HCT116 (cell line): ENCODE measurements around the gene RAET1G. TPM values are rescaled to one million over a fixed set of nuclear protein-coding genes. Genes with fewer than 3 reads are reported as not detected.

Experiments
- ATAC-seq: fragments of 200-7000 bp; cut with Tn5 transposase; 2 replicates; pipeline ENCODE4 v1.9.1; 2020; ENCODE audit warnings: mild to moderate bottlenecking, moderate library complexity
- BruUV-seq: library from RNA; stranded (reverse); fragments of 400-500 nt; replicated peaks from 2 replicates; lab custom pipeline; 2021; lab: Mats Ljungman, UMichigan
- CTCF ChIA-PET: fragments of 300-600 bp; sonication (Branson Sonifier 250); formaldehyde crosslinking; loops from one replicate; lab custom pipeline; 2021; ENCODE audit warnings: antibody characterized with exemption; lab: Charles Lee
- POLR2A ChIA-PET: fragments of 300-600, 350-600 bp; sonication (Branson Sonifier 250); formaldehyde crosslinking; loops from one replicate; lab custom pipeline; 2021; ENCODE audit warnings: antibody characterized with exemption; lab: Charles Lee
- RAD21 ChIA-PET, 2 experiments: fragments of 300-600 bp; sonication (Branson Sonifier 250); formaldehyde crosslinking; loops; one replicate each; lab custom pipeline; 2023; ENCODE audit warnings: low total read pairs in 2 of 2; ENCODE audit not compliant: uncharacterized antibody in 2 of 2, unreplicated experiment in 2 of 2, low non-redundant PET in 1 of 2; lab: Charles Lee
- DNase-seq: peaks from one replicate; pipeline ENCODE4 v3.0.0-alpha.2; 2010; ENCODE audit warnings: low read depth, low spot score
- H2AFZ ChIP-seq: fragments of 200-600 bp; shearing (Covaris generic), sonication (generic); 2 replicates; pipeline ENCODE4 v1.6.1; 2017; ENCODE audit warnings: low read depth, mixed run types, mixed read lengths, antibody characterized with exemption, low read length; ENCODE audit not compliant: poor library complexity, severe bottlenecking
- H3K27ac ChIP-seq: 2 replicates; pipeline ENCODE4 v1.5.1; 2012; ENCODE audit warnings: low read depth, low read length
- H3K27me3 ChIP-seq: fragments of 200-600 bp; sonication (generic); 2 replicates; pipeline ENCODE4 v1.6.1; 2016; ENCODE audit warnings: mixed run types, low read length, mixed read lengths; ENCODE audit not compliant: insufficient read depth
- H3K36me3 ChIP-seq, 2 experiments: fragments of 200-500 bp in 1 of 2; fragments of 200-600 bp in 1 of 2; sonication (Bioruptor generic) in 1 of 2; sonication (generic) in 1 of 2; 2 replicates each; pipeline versions ENCODE4 v1.5.1 to v1.6.1; 2014 to 2016; ENCODE audit warnings: low read length in 2 of 2, inconsistent platforms in 1 of 2, mixed read lengths in 1 of 2, mixed run types in 1 of 2; ENCODE audit not compliant: insufficient read depth in 2 of 2, control insufficient read depth in 1 of 2
- H3K4me1 ChIP-seq, 2 experiments: fragments of 200-600 bp in 1 of 2; sonication (generic) in 1 of 2; 2 replicates each; pipeline versions ENCODE4 v1.5.1 to v1.6.1; 2012 to 2017; ENCODE audit warnings: low read length in 2 of 2, inconsistent platforms in 1 of 2, mild to moderate bottlenecking in 1 of 2, mixed read lengths in 1 of 2, mixed run types in 1 of 2, moderate library complexity in 1 of 2; ENCODE audit not compliant: insufficient read depth in 2 of 2, control insufficient read depth in 1 of 2
- H3K4me2 ChIP-seq: fragments of 200-600 bp; sonication (generic); 2 replicates; pipeline ENCODE4 v1.6.1; 2017; ENCODE audit warnings: mixed run types, low read length, mixed read lengths
- H3K4me3 ChIP-seq, 2 experiments: fragments of 200-600 bp in 1 of 2; sonication (generic) in 1 of 2; replicated peaks in 1 of 2; 2 replicates each; pipeline ENCODE4 v1.5.1; 2011 to 2016; ENCODE audit warnings: low read length in 2 of 2, control low read depth in 1 of 2, low read depth in 1 of 2, mild to moderate bottlenecking in 1 of 2, mixed read lengths in 1 of 2, mixed run types in 1 of 2
- H3K79me2 ChIP-seq: fragments of 200-600 bp; sonication (generic); 2 replicates; pipeline ENCODE4 v1.6.1; 2017; ENCODE audit warnings: mild to moderate bottlenecking, mixed run types, low read length, moderate library complexity, mixed read lengths; ENCODE audit not compliant: insufficient read depth
- H3K9ac ChIP-seq: fragments of 200-600 bp; sonication (generic); 2 replicates; pipeline ENCODE4 v1.6.1; 2016; ENCODE audit warnings: low read length, mixed read lengths
- H3K9me2 ChIP-seq: fragments of 200-600 bp; sonication (generic), shearing (Covaris generic); 2 replicates; pipeline ENCODE4 v1.6.1; 2017; ENCODE audit warnings: mixed run types, mild to moderate bottlenecking, moderate library complexity; ENCODE audit not compliant: insufficient read depth
- H3K9me3 ChIP-seq, 2 experiments: fragments of 200-500 bp in 1 of 2; fragments of 200-600 bp in 1 of 2; sonication (Bioruptor generic) in 1 of 2; sonication (generic) in 1 of 2; 2 replicates each; pipeline ENCODE4 v1.6.1; 2014 to 2017; ENCODE audit warnings: low read length in 2 of 2, mixed read lengths in 2 of 2, inconsistent platforms in 1 of 2, low read depth in 1 of 2, mild to moderate bottlenecking in 1 of 2, mixed run types in 1 of 2, moderate library complexity in 1 of 2; ENCODE audit not compliant: control insufficient read depth in 1 of 2, insufficient read depth in 1 of 2
- H4K20me1 ChIP-seq: fragments of 200-600 bp; sonication (generic), shearing (Covaris generic); 2 replicates; pipeline ENCODE4 v1.6.1; 2017; ENCODE audit warnings: mixed run types, mild to moderate bottlenecking, moderate library complexity; ENCODE audit not compliant: insufficient read depth
- ATF3 ChIP-seq: IDR thresholded peaks from 2 replicates; pipeline ENCODE4 v1.6.1; 2012
- CBX3 ChIP-seq: IDR thresholded peaks from 2 replicates; pipeline ENCODE4 v1.6.1; 2012; ENCODE audit warnings: low read depth
- CEBPB ChIP-seq: IDR thresholded peaks from 2 replicates; pipeline ENCODE4 v1.6.1; 2012; ENCODE audit warnings: low read depth
- EGR1 ChIP-seq: IDR thresholded peaks from 2 replicates; pipeline ENCODE4 v1.6.1; 2012; ENCODE audit warnings: low read depth
- ELF1 ChIP-seq: IDR thresholded peaks from 2 replicates; pipeline ENCODE4 v1.6.1; 2012; ENCODE audit warnings: low read depth, borderline replicate concordance
- EZH2 ChIP-seq: fragments of 200-600 bp; sonication (generic); IDR thresholded peaks from 2 replicates; pipeline ENCODE4 v1.6.1; 2017; ENCODE audit warnings: antibody characterized with exemption, mixed run types
- JUND ChIP-seq: IDR thresholded peaks from 2 replicates; pipeline ENCODE4 v1.6.1; 2012
- POLR2AphosphoS5 ChIP-seq: IDR thresholded peaks from 2 replicates; pipeline ENCODE4 v1.6.1; 2011; ENCODE audit warnings: mild to moderate bottlenecking, low read depth, low read length, moderate library complexity
- RAD21 ChIP-seq: IDR thresholded peaks from 2 replicates; pipeline ENCODE4 v1.6.1; 2012; ENCODE audit warnings: low read depth, mild to moderate bottlenecking
- REST ChIP-seq: IDR thresholded peaks from 2 replicates; pipeline ENCODE4 v1.6.1; 2012; ENCODE audit warnings: low read depth
- SIN3A ChIP-seq: IDR thresholded peaks from 2 replicates; pipeline ENCODE4 v1.6.1; 2012; ENCODE audit warnings: low read depth
- TCF7L2 ChIP-seq: IDR thresholded peaks from 2 replicates; pipeline ENCODE4 v1.7.0; 2011; ENCODE audit warnings: borderline replicate concordance, inconsistent platforms; ENCODE audit not compliant: insufficient read depth, insufficient read length; ENCODE audit errors: extremely low read depth
- ZFX ChIP-seq: fragments of 450-650 bp; IDR thresholded peaks from 2 replicates; pipeline ENCODE4 v1.6.1; 2017
- ZNF274 ChIP-seq: fragments of 200-500 bp; sonication (Bioruptor generic); IDR thresholded peaks from 2 replicates; pipeline ENCODE4 v1.6.1; 2014; ENCODE audit warnings: mild to moderate bottlenecking, low read depth, low read length, inconsistent platforms
- intact Hi-C: fragments of 100-400 bp; cut with micrococcal nuclease; formaldehyde crosslinking; loops from 2 replicates; pipeline ENCODE4 v1.10.0; 2022
- total RNA-seq: library from RNA; stranded (reverse); gene quantifications from one replicate; pipeline ENCODE4 v1.2.1, GENCODE V29; 2021; ENCODE audit not compliant: unreplicated experiment

The RAET1G gene
- total RNA-seq, 1 experiment from 2014 or later = 0.37 TPM

- H3K36me3 ChIP-seq = no peaks in the 10 kb centered on the region
- intact Hi-C loops = no loop called here
- no peak overlapping the region for H3K4me3 ChIP-seq
- H3K4me1 ChIP-seq = no peaks in the 10 kb centered on the region
- POLR2A ChIA-PET = no interaction called here
- H3K79me2 ChIP-seq = no peaks in the 10 kb centered on the region
- no peak for ATAC-seq
- H2AFZ ChIP-seq = no peak overlapping the region
- TF ChIP-seq ZNF274 = no peak
- TF ChIP-seq TCF7L2 = no peak
- no peak for TF ChIP-seq CEBPB
- TF ChIP-seq JUND = no peak
- no peak for TF ChIP-seq ELF1
- no peak for TF ChIP-seq EGR1
- TF ChIP-seq RAD21 = no peak
- TF ChIP-seq EZH2 = no peak
- no peak overlapping the region for H3K4me2 ChIP-seq
- no peak overlapping the region for H3K27ac ChIP-seq
- no peaks in the 10 kb centered on the region for H3K27me3 ChIP-seq
- no peaks in the 10 kb centered on the region for H3K9me2 ChIP-seq
- no peaks in the 10 kb centered on the region for H3K9me3 ChIP-seq
- CTCF ChIA-PET = no interaction called here
- BruUV-seq = no TSS peak
- no peaks in the 10 kb centered on the region for H4K20me1 ChIP-seq
- H3K9ac ChIP-seq = no peak overlapping the region
- no peak for DNase-seq
- RAD21 ChIA-PET = no interaction called here
Observed at GRCh38 chr6:149950423-149950822, 27.5 kb upstream of the RAET1G start.

- Histone ChIP-seq H3K9ac (no peak overlapping the region), H3K4me2 (no peak overlapping the region), H4K20me1 (no peaks in the 10 kb centered on the region), H3K4me3 (no peak overlapping the region), H3K9me2 (no peaks in the 10 kb centered on the region), H3K4me1 (no peaks in the 10 kb centered on the region), H3K79me2 (no peaks in the 10 kb centered on the region), H3K36me3 (no peaks in the 10 kb centered on the region), H3K27ac (no peak overlapping the region), H3K27me3 (no peaks in the 10 kb centered on the region), H3K9me3 (no peaks in the 10 kb centered on the region), H2AFZ (no peak overlapping the region)
- TF ChIP-seq TCF7L2 = no peak
- TF ChIP-seq ATF3 = no peak
- no peak for TF ChIP-seq ZFX
- TF ChIP-seq POLR2AphosphoS5 = no peak
- no peak for TF ChIP-seq CEBPB
- no peak for TF ChIP-seq CBX3
- no peak for TF ChIP-seq REST
- TF ChIP-seq SIN3A = no peak
- TF ChIP-seq EGR1 = no peak
- RAD21 ChIA-PET = no interaction called here
- no peak for DNase-seq
- no peak for ATAC-seq
- CTCF ChIA-PET = no interaction called here
- BruUV-seq = no TSS peak
- POLR2A ChIA-PET = no interaction called here
- intact Hi-C loops = no loop called here
Observed at GRCh38 chr6:149948616-149949015, 25.7 kb upstream of the RAET1G start.
